ENCODE data around the gene WDR54.
"Not testable (repeated sequence)": the region's sequence is repeated elsewhere in the genome, so short reads cannot be mapped to it uniquely, and the experiment has no call there.

The WDR54 gene

DNA sequence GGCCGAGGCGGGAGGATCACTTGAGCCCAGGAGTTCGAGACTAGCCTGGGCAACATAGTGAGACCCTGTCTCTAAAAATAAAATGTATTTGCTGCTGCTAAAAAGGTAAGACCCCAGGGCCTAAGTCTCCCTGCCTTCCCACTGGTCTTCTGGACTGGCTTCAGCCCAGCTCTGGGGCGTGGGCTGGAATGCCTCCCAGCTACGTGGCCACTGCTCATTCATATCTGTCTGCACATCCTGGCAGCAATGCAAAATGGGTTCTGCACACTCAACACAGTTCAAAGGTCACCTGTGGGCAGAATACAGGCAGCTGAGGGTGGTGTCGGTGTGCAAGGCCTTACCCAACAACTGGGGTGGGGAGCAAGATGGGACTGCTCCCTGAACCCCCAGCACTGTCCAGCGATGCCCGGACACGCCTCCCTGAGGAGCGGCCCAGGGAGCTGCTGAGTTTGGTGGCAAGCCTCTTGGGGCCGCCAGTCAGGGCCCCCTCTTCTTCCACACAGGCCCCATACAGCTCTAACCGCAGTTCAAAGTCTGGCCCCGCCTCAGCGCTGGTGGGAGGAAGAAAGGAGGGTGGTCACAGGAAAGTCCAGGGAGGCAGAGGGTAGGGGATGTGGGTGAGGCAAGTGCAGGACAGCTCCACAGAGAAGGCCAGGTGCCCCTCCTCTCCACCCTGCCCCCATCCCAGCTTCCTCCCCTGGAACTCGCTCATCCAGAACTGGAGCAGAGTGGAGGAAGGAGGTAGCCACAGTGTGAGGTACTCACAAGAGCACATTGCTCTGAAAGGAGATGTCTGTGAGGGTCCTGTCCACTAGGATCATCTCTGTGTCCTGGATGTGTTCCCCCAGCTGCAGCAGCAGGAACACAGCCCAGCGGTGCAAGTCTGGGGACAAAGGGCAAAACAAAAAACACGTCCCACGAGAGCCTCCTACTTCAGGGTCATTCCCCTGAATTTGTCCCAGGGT, 8.2 kb downstream of the WDR54 start:
- no peak for DNase-seq (ENCODE audit: low read depth in 2 of 2)

DNA sequence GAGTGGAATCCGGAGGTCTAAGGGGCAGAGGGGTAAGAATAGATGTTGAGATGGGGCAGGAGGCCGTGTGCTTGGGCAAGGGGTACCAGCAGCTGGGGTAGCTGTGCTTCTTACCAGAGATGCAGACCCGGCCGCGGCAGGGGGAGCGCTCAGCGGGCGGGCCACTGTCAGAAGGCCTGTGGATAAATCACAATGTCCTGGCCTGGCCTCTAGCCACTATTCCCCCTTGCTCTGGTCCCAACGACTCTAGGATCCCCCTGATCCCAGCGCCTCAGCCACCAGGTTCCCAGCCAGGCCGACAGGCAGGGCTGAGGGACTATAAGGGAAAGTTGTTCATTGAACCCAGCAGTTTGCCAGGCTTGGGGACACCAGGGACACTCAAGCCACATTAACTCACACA, 9.0 kb downstream of the WDR54 start:
- DNase-seq (ENCODE audit: low read depth in 2 of 2), result no peak

DNA sequence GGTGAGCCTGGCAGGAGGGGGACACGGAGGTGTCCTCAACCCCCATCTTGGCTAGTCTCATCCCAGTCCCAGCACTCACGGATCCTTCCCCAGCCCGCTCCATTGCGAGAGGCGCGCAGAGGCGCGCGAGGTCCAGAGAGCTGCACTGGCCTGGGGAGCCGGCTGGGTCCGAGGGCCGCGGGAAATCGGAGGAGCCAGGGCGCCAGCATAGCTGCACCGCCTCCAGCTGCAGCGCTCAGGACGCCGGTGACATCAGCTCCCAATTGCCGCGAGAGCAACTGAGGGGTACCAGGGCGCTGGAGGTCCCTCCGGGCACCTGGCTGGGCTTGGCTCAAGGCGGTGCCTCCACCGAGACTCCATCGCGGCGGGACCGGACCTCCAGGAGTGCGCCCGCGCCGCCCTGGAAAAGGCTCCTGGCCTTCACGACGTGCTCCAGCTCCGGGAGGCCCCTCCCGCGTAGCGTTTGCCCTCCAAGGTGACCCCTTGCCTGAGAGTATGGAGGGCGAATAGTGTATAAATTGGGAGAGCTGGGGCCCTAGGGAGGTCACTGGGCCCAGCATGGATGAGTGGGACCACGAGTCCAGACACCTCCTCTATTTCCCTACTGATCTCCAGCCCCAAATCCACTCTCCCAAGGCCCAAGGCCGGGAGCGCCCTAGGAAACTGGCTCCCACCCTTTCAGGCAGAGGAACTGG, 14.7 kb downstream of the WDR54 start:
- DNase-seq (ENCODE audit: low read depth in 2 of 2), result no peak

DNA sequence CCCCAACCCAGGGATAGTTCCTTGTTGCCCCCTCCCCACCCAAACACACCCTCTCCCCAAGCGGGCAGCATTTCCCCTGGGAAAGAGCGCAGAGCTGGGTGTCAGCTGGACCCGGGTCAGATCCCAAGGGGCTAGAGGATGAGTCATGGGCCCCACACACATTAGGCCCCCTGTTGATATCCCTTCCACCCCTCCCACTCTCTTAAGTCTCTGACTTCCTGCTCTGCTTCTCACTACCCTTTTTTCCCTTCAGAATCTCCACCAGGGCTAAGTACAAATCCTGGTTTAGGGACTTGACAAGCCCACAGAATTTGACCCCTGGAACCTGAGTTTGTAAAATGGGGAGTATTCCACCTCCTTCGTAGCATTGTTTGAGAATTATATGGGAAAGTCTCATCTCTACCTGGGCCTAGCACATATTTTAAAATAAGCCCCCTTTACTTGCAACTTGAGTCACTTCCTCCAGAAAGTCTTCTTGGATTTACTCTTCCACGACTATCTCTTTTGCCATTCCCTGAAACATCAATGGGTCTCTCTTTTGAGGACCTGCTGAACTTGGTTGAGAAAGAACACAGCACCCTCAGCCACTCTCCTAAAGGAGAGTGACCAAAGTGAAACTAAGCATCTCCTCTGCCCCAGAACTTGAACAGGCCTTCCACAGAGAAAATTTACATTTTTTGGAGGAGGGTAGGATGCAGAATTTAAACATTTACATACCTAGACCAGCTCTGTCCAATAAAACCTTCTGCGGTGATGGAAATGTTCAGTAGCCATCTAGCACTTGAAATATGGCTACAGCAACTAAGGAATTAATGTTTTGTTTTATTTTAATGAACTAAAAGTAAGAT, 15.5 kb downstream of the WDR54 start:
- DNase-seq (ENCODE audit: low read depth in 2 of 2), result no peak

DNA sequence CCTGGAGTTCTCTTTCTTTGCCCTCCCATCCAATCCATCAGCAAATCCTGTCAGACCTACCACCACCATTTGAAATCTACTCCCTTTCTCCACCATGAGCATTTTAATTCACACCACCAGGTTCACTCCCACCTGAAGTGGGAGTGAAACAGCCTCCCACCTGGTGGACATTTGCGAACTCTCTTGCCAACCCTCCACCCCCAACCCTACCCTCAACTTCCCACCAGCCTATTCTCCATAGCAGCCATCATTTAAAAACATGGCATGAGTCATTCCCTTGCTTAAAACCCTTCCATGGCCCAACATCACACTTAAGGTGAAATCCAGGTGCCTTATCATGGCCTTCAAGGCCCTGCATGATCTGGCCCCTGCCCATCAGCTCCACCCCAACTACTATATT, 16.7 kb downstream of the WDR54 start:
- DNase-seq (ENCODE audit: low read depth in 2 of 2), result no peak

DNA sequence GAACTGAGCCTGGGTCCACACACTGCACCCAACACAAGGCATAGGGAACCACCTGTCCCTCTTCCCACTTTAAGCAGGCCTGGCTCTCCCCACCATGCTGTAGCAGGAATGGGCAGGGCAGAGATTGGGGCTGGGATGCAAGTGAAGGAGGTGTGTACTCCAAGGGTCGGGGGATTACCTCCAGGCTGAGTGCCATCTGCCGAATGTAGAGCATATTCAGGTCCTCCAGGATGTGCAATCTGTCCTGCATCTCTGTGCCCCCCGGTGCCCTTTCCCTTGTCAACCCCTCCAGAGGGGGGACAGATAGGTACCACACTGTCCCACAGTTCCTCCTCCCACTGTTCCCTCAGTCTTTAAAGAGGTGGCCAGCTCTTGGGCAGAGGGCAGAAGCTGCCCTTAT, 17.8 kb downstream of the WDR54 start:
- DNase-seq (ENCODE audit: low read depth in 2 of 2), result no peak

DNA sequence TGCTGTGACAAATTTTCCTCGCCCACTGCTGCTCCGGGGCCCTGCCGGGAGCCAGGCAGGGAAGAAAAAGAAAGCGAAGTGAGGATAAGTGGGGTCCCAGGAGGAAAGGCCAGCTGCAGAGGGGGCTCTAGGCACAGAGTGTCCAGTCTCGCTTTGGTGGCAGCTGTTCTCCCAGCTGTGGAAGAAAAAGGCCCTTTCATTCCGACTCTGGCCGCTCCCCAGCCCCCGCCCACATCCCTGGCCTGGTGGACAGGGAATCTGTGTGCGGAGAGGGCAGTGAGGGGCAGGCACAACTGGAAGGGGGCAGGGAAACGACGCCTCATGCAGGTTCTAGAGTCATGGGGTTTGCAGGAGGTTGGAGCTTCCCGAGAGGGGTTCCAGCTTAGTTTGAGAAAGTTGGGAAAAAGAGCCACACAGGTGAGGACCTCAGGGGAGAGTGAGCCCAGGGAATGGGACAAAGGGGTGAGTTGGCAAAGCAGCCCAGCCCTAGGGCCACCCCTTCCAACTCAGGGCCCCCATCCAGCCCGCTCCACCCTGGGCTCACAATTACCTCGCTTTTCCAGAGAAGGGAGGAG, 18.4 kb downstream of the WDR54 start:
- no peak for DNase-seq (ENCODE audit: low read depth in 2 of 2)

DNA sequence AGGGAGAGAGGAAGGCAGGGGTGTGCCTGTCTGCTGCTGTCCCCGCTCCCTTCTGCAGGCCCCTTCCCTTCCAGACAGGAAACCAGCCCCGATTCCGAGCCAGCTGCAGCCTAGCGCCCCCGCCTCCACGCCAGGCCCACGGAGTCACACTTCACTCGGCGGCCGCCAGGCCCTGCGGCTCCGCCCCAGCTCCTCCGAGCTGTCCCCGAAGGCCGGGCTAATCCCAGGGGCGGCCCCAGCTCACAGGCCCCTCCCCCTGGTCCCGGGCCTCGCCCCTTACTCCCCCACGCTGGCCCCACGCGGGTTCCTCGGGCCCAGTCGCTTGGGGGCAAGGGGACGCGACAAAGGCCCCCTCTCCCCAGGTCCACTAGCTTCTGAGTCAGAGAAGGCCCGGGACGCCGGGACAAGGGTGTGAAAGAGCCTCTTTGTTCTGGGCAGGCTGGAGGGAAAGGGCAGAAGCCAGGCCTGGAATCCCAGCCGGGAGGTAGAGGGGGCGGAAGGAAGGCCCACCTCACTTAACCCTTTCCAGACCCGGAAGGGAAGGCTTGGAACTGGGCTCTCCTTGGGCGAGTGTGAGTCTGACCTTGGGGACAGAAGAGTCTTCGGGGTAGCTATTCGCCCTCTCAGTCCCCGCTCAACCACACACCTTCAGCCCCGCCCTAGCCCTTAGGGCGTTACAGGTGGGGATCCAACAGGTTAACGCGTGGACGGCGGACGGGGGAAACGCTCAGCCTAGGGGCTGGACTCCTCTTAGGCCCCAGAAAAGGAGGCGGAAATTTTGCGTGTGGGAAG, 19.0 kb downstream of the WDR54 start:
- peak in 1 of 2 donors; percentile 44 for DNase-seq (ENCODE audit: low read depth in 2 of 2)

DNA sequence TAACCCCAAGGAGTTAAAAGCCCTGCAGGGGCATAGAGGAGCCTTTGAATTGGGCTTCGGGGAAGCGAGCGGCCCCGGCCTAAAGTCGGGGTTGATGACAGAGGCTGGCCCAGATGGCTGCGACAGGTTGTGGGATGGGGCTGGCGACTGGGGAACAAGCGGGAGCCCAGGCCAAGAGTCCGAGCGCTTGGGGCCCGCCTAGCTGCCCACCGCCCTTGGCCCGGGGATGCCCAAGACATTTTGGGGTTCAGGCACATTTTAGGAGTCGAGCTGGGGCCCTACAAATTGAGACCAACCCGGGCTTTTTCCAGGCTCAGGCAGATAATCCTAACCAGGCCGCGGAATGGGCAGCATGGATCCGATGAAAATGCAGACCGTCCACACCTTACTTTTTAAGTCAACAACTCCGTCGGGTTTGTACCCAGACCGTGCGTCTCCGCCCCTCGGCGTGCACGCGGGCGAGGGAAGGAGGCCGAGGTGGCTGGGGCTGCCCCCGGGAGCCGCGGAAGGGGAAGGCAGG, 19.7 kb downstream of the WDR54 start:
- no peak for DNase-seq (ENCODE audit: low read depth in 2 of 2)

DNA sequence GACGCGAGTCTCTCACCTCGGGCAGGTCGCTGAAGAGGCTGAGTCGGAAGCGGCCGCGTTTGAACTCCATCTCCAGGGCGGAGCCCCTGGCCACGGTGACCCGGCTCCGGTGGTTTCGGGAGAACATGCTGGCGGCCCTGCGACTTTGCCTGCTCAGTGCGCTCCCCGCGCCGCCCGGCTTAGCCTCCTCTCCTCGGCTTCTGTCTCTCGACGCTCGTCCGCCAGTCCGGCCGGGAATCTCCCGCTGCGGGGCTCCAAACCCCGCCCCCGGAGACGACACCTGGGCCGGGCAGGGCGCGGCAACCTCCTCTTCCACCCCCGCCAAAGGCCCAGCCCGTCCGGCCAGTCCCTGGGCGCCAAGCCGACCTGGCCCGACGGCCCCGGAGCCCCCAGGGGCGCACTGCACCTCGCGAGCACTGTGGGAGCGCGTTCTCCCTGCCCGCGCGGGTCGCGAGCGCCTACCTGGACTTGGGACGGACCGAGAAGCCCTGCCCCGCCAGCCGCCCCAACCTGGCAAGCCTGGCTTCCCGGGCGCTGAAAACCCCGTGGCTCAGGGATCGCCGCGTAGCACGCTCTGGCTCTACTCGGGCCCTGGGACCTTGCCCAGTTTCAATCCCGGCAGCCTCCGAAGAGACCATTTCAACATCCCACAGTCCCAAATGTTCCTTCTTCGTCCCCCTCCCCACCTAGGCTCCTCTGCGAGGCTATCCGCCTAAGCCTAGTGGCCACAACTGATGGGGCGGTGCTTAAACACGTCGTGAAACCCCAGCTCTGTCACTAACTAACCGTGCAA, 20.4 kb downstream of the WDR54 start, which contains the start of gene RTKN:
RTKN (minus strand) TSS at position 248 of the 793 bp plus-strand sequence; CDS start at position 127, 121 bp downstream.
- DNase-seq (ENCODE audit: low read depth in 2 of 2), result no peak

DNA sequence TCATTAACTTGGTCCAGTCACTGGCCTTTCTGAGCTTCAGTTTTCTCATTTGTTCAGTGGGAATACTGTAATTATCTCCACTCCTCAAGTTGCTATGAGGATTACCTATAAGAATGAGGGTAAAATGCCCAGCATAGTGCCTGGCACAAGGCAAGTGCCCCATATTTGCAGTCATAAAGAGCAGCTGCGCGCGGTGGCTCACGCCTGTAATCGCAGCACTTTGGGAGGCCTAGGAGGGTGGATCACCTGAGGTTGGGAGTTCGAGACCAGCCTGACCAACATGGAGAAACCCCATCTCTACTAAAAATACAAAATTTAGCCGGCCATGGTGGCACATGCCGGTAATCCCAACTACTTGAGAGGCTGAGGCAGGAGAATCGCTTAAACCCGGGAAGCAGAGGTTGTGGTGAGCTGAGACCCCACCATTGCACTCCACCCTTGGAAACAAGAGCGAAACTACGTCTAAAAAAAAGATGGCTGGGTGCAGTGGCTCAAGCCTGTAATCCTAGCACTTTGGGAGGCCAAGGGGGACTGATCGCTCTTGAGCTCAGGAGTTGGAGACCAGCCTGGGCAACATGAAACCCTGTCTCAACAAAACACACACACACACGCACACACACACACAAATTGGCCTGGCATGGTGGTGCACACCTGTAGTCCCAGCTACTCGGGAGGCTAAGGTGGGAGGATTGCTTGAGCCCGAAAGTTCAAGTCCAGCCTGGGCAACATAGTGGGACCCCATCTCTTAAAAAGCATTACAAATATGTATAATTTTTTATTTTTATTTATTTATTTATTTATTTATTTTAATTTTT, 21.2 kb downstream of the WDR54 start:
- not testable (repeated sequence) for DNase-seq (ENCODE audit: low read depth in 2 of 2)

DNA sequence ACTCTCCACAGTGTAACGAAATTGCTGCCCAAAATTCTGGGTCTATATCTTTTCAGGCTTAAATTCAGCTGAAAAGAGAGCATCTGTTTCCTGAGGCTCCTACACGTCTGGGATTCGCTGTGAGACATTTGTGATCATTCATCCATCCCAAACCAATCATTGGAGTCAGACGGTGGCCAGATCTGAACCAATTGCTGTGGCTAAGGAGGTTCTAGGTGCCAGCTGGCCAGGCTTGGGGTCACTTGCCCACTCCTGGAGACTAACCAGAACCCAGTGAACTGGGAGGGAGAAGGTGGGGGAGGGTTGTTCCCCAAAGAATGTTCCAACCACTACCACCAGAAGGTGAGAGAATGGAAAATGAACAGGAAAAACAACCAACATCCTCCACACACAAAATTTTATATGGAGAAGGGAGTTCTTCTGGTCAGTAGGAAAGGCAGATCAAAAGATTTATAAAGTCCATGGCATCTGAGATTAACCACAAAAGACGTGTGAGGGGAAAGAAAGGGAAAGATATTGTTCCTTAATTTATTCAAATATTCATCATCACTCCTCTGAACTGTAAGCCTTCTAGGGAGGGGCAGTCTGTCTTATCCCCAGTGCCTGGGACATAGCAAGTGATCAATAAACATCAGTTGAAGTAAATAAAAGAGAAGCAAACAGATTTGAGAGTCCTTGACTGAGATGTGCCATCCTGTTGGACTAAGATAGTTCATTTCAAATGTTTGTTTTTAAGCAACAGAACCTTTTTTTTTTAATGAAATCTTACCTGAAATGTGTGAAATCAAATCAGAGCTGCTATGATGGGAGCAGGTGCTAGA, 23.2 kb downstream of the WDR54 start:
- DNase-seq (ENCODE audit: low read depth in 2 of 2), result no peak

DNA sequence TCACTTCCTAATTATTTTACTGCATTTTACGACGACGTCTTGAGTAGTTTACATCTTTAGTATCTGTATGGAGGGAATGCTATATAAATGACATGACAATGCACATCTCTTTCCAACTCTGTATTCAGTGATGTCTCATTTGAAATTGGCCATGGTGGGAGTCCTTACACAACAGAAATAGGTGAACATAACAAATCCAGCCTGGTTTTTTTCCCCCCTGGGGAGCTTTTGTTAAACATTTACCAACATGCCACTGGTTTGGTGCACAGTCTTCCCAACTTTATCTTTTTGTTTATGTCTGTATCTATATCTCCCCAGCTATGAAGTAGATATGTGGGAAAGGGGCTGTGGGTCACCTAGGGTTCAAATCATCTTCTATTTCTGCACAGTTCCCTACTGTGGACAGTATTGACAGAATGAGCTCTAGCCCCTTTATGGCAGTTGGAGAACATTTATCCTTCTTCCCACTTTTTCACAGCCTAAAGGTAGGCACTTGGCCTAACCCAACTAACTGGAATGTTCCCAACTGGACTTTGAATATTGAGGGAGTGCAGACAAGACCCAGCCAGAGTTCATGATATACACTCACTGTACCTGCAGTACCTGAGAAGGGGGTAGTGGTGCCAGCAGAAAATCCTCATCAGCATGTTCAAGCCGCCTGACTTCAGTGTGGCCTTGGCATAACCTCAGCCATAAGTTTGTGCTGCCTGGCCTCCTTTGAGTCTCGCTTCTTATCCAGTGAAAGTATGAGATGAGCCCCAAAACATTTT, 25.9 kb downstream of the WDR54 start:
- no peak for DNase-seq (ENCODE audit: low read depth in 2 of 2)

DNA sequence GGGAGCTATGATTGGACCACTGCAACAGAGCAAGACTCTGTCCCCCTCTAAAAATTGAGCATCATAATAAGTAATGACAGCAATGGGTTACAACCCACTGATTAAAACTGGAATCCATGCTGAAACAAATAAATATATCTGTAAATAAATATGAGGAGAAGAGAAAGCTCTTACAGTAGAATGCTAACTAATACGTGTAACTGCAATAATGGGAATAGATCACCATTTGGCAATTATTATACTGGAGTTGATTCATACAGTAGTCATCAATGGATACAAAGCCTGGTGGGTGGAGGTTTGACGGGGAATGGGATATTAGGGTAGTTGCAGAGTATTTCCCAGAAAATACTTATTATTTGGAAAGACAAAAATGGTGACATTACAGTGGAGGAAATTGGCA, 27.2 kb downstream of the WDR54 start:
- DNase-seq (ENCODE audit: low read depth in 2 of 2), result no peak

DNA sequence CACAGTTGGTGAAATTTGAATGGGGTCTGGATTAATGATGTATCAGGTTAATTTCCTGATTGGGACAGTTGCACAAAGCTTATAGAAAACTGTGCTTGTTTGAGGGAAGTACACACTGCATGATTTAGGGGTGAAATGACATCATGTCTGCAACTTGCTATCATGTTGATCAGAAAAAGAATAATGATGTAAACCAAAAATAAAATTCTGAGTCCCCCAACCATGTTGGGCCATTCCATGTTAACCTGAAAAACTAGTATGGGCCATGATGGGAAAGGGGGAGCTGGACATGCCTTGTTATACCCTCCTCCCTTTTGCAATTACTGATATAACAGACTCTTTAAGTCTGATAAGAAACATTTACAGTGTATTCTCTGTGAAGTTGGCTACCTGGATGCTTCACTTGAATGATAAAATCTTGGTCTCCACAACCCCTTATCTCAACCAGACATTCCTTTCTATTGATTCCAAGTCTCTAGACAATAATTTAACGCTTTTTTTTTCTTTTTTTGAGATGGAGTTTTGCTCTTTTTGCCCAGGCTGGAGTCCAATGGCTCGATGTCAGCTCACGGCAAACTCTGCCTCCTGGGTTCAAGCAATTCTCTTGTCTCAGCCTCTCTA, 29.1 kb downstream of the WDR54 start:
- DNase-seq (ENCODE audit: low read depth in 2 of 2), result no peak

DNA sequence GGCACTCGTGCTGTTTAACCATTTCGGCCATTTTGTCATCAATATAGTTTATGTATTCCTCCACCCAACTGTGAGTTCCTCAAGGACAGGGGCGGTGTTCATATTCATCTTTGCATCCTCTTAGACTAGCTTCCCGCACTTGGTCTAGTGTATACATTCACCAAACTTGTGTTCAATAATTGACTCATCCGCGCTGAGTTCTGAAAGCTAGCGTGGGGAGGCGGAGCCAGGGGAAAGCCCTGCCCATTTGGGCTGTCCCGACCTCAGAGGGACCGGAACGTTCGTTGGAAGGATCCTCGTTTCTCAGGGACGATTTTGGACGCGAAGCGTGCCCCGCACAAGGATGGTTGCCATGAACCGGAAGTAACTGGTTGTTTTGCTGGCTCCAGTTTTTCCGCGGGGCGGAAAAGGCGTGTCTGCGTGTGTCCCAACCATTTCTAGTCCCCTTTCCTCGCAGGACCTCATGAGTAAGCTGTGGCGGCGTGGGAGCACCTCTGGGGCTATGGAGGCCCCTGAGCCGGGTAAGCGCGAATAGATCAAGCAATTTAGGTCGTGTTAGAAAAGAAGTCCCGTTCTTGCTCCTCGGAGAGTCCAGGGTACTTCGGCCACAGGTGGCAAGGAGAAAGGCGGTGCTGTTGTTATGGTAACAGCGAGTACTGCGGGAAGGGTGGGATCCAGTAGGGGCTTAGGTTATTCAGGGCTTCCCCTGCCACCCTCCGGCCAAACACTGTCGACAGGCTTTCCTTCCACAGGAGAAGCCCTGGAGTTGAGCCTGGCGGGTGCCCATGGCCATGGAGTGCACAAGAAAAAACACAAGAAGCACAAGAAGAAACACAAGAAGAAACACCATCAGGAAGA, 33.4 kb downstream of the WDR54 start, which contains the start of gene INO80B:
INO80B (plus strand) TSS at position 434 of the 858 bp plus-strand sequence; CDS start at position 464, 30 bp downstream.
- peak; percentile 90 to 98 for DNase-seq (ENCODE audit: low read depth in 2 of 2)
